Activated T-cell treated with anti-CD3 and anti-CD28 coated beads for 1 hour (primary cell): ENCODE results near the gene FST.

Source experiments
- DNase-seq: peaks from one replicate; pipeline ENCODE4 v3.0.0-alpha.2; 2020; ENCODE audit warnings: low read depth

Gene FST

GRCh38 chr5:53520813-53521212 is 40.4 kb downstream of the FST start:
- DNase-seq: no peak
